Fibroblast of skin of abdomen (primary cell): ENCODE results near the gene PSRC1.

Source experiments
- DNase-seq: peaks from one replicate; pipeline ENCODE4 v3.0.0-alpha.2; 2013

PSRC1 gene

GRCh38 chr1:109271458-109271857 is 11.5 kb downstream of the PSRC1 start:
- DNase-seq = no peak

- DNase-seq = no peak
These were observed 12.2 kb downstream of the PSRC1 start for GRCh38 chr1:109270623-109271317.

- DNase-seq = no peak
These were observed 12.8 kb downstream of the PSRC1 start for GRCh38 chr1:109269981-109270622.

DNA sequence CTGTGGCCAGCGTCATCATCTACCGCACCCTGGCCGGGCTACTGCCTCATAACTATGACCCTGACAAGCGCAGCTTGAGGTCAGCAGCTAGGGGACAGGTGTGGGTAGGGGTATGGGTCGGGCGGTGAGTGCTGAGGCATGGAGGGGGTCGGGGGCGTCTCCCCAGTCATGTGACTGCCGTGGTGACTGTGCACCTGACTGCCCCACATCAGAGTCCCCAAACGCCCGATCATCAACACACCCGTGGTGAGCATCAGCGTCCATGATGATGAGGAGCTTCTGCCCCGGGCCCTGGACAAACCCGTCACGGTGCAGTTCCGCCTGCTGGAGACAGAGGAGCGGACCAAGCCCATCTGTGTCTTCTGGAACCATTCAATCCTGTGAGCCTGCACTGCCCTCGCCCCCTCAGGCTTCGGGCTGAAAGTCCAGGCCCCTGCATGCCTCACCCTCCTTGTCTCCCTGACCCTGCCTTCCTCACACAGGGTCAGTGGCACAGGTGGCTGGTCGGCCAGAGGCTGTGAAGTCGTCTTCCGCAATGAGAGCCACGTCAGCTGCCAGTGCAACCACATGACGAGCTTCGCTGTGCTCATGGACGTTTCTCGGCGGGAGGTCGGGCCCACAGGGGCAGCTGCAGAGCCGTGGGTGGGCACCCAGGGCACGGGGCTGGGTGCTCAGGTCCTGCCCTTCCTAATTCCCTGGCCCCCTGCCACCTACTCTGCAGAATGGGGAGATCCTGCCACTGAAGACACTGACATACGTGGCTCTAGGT is 13.5 kb downstream of the PSRC1 start:
- DNase-seq = no peak

GRCh38 chr1:109268431-109269211 is 14.3 kb downstream of the PSRC1 start:
- DNase-seq = no peak

DNA sequence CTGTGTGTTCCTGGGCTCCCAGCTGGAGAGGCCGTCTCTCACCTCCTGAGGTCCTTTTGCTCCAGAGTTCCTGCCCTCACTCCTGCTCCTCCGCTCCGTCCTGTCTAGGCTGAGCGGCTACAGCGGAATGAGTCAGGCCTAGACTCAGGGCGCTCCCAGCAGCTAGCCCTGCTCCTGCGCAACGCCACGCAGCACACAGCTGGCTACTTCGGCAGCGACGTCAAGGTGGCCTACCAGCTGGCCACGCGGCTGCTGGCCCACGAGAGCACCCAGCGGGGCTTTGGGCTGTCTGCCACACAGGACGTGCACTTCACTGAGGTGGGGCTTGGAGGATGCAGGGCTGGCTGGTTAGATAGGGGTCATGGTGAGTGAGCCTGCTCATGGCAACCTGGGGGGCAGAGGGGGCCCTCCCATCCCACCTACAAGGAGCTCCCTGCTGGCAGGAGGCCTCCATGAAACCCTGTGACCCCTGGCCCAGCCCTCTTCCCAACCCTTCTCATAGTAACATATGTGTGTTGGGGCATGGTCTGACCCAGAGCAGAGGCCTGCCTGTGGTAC is 15.1 kb downstream of the PSRC1 start:
- no peak for DNase-seq

- peak; percentile 61 for DNase-seq
These were observed 16.0 kb downstream of the PSRC1 start for GRCh38 chr1:109266965-109267364.

DNA sequence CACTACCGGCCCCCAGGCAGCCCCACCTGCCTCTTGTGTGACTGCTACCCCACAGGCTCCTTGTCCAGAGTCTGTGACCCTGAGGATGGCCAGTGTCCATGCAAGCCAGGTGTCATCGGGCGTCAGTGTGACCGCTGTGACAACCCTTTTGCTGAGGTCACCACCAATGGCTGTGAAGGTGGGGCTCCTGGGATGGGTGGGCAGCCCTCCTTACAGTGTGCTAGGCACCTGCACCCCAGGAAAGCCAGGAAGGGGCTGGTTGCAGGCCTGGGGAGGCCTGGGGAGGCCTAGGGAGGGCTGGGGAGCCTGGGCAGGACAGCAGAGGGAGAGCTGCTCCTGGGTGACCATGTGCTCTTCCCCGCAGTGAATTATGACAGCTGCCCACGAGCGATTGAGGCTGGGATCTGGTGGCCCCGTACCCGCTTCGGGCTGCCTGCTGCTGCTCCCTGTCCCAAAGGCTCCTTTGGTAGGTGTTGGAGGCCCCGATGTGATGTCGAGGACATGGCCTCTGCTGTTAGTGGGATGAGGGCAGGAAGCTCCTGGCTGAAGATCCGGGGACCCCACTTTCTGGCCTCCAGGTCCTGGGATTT is 17.1 kb downstream of the PSRC1 start:
- no peak for DNase-seq

DNA sequence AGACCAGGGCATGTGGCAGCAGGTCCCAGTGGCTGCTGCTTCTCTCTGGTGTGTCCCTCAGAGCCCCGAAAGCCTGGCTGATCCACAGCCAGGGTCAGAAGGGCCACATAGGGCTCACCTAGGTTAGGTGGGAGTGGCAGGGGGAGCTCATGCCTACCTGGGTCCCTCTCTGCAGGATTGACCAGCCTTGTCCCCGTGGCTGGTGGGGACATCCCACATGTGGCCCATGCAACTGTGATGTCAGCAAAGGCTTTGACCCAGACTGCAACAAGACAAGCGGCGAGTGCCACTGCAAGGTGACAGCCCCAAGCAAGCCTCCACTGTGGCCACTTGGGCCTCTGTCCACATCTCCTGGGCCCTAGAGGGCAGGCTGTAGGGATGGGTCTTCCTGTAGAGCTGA is 17.9 kb downstream of the PSRC1 start:
- DNase-seq = no peak

GRCh38 chr1:109264379-109264755 is 18.6 kb downstream of the PSRC1 start:
- no peak for DNase-seq

GRCh38 chr1:109263597-109264378 is 19.2 kb downstream of the PSRC1 start:
- peak; percentile 64 for DNase-seq

DNA sequence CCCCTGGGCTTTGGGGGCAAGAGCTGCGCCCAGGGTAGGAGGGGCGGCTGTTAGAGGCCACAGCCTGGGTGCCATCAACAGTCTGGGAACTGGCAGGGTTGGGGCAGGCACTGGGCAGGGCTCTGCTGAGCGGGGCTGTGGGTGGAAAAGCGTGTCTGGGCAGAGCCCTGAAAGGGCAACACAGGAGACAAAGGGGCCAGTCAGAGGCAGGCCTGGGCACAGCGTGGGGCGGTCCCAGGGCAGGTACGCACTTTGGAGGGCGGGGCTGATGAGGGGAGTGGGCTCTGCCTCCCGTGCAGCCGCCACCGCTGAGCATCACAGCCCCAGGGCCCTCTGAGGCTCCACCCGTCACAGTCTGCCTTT is 19.7 kb downstream of the PSRC1 start:
- no peak for DNase-seq

DNA sequence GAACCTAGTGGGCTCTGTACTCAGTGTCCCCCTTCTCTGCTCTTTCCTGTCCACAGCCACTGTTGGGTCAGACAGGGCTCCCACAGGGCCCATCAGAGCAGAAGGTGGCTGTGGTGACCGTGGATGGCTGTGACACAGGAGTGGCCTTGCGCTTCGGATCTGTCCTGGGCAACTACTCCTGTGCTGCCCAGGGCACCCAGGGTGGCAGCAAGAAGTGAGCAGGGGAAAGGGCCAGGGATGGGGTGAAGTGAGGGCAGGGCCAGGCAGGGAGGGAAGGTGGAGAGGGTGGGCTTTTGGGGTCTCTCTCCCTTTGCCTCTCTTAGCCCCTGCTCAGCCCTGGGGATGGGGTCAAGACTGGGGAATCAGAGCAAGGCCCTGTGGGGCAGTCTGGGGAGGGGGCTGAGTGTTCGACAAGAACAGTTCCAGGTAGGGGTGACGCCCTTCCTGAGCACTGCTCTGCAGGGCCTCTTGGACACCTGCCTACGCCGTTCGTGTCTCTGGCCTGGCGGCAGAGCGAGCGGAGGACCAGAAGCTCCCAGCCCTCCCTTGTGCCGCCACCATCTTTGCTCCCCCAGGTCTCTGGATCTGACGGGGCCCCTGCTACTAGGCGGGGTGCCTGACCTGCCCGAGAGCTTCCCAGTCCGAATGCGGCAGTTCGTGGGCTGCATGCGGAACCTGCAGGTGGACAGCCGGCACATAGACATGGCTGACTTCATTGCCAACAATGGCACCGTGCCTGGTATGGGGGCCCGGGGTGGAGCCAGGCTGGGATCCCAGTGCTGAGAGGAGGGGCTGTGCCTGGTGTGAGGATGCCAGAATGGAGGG is 20.5 kb downstream of the PSRC1 start:
- no peak for DNase-seq

DNA sequence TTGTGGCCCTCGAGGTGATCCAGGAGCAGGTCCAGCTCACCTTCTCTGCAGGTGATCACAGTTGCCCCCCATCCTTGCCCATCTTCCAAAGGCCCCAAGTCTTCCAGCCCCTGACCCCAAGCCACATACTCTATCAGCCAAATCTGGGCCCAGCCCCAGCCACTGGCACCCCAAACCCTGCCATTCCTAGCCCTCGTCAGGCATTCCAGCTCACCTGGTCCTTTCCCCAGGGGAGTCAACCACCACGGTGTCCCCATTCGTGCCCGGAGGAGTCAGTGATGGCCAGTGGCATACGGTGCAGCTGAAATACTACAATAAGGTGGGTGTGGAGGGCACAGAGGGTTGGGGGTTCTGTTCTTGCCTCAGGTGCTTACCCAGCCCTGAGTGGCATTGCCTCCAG is 21.4 kb downstream of the PSRC1 start:
- no peak for DNase-seq

DNA sequence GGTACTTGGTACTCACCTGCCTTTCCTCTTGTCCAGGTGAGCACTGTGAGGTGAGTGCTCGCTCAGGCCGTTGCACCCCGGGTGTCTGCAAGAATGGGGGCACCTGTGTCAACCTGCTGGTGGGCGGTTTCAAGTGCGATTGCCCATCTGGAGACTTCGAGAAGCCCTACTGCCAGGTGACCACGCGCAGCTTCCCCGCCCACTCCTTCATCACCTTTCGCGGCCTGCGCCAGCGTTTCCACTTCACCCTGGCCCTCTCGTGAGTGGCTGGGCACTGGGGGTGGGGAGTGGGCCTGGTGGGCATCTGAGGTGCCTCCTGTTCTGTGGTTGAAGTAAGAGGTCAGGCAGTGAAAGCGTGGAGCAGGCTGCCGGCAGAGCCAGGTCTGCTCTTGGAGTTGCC is 21.9 kb downstream of the PSRC1 start:
- DNase-seq = no peak

DNA sequence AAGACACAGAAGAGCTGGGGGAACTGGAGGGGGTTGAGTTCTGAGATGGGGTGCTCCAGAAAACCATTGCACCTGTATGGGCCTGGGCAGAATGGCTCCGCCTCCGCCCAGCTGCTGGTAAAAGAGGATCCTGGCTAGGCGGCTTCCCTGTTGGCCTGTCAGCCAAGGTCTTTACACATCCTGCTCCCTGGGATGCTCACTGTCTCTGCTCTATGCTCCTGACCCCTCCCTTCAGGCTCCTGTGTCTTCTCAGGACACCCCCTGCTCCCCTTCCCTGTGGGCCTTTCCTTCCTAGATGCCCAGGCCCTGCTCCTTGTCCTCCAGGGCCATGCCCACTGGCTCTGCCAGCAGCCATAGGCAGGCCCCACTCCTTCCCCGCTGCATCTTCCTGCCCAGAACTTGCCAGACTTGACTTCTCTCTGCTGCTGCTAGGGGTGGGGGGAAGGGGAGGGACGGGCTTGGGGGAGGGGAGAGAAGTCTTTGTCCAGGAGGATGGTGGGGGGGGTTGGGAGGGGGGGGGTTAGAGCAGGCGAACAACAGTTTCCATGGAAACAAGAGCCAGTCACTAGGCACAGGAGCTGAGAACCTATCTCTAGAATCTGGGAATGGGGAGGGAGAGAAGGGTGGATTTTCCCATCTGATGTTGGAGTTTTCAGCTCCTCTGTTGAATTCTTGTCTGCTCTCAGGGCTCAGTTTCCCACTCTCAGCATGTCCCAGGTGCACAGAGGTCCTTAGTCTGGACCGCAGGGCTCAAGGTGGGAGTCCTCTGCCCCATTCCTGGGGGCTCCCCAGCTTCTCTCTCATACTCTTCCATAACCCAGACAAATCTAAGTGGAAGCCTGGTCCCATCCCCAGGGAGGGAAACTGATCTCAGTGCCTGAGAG is 23.0 kb downstream of the PSRC1 start:
- no peak for DNase-seq

DNA sequence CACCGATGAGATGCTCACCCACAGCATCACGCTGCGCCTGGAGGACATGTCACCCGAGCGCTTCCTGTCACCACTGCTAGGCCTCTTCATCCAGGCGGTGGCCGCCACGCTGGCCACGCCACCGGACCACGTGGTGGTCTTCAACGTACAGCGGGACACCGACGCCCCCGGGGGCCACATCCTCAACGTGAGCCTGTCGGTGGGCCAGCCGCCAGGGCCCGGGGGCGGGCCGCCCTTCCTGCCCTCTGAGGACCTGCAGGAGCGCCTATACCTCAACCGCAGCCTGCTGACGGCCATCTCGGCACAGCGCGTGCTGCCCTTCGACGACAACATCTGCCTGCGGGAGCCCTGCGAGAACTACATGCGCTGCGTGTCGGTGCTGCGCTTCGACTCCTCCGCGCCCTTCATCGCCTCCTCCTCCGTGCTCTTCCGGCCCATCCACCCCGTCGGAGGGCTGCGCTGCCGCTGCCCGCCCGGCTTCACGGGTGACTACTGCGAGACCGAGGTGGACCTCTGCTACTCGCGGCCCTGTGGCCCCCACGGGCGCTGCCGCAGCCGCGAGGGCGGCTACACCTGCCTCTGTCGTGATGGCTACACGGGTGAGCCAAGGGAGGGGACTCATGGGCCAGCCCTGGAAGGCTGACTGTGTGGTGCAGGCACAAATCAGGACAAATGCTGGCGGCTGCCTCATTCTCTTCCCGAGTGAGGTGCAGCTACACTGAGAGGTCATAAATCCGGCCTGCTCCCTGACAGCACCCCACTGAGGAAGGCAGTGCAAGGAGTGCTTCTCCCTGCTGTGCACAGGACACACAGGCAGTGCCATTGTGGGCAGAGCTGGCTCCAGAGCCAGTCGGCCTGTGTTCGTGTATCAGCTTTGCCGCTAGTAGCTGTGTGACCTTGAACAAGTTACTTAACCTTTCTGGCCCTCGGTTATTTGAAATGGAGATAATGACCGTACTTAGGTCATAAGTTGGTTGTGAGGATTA is 24.2 kb downstream of the PSRC1 start:
- DNase-seq = no peak
